ENCODE results near the gene CKS1B. TPM values are rescaled to one million over a fixed set of nuclear protein-coding genes. Genes with fewer than 3 reads are reported as not detected.

The CKS1B gene
- total RNA-seq, 2 experiments from 2014 or later: 1.4 to 3.9 TPM

GRCh38 chr1:155005076-155006011 lies 30.9 kb downstream of the CKS1B start:
- ATAC-seq (ENCODE audit: poor library complexity): no peak
- TF ChIP-seq CTCF (IDR thresholded peaks at IDR 0.05): no peak
- H3K27ac Mint-ChIP-seq: peak overlapping the region; percentile 80
- Histone ChIP-seq H3K36me3 (ENCODE audit: insufficient read depth, low read length) (peaks cover 3% of the 10 kb centered on the region), H3K4me1 (ENCODE audit: insufficient read depth, low read length) (peaks cover 81% of the 10 kb centered on the region), H3K9me3 (ENCODE audit: control insufficient read depth in 1 of 2, insufficient read depth in 1 of 2, low read length in 2 of 2) (no peaks in the 10 kb centered on the region), H3K27me3 (ENCODE audit: control insufficient read depth in 1 of 2, insufficient read depth in 2 of 2, low read length in 2 of 2) (no peaks in the 10 kb centered on the region), H3K27ac (ENCODE audit: low read depth in 1 of 2, low read length in 2 of 2) (peak overlapping the region; percentile 66 to 77), H3K4me3 (ENCODE audit: low read length) (peak overlapping the region; percentile 73)
- intact Hi-C loops (cut with DNase I, micrococcal nuclease): no loop called here
- peak overlapping the region; percentile 99 for H3K4me3 Mint-ChIP-seq
- peaks cover 29% of the 10 kb centered on the region for H3K36me3 Mint-ChIP-seq (ENCODE audit: low read depth)
- no peaks in the 10 kb centered on the region for H3K27me3 Mint-ChIP-seq
- H3K4me1 Mint-ChIP-seq (ENCODE audit: low read depth): peaks cover 62% of the 10 kb centered on the region
- DNase-seq: peak in 4 of 14 experiments; percentile 52 to 71 (median 56)
- POLR2A ChIA-PET: interaction anchor here (1.6 to 10.2 kb wide), 5 partner anchors 7 to 68 kb away, joined by 9 to 189 read pairs (median 28); partner anchors contain the start of genes FLAD1, PBXIP1 and PMVK
- CTCF ChIA-PET: interaction anchor here (0.9 to 13.2 kb wide), 4 partner anchors 12 to 61 kb away, joined by 3 to 159 read pairs (median 17); partner anchors contain the start of gene PYGO2
- no peaks in the 10 kb centered on the region for H3K9me3 Mint-ChIP-seq

GRCh38 chr1:155006601-155007101 lies 32.2 kb downstream of the CKS1B start:
- Mint-ChIP-seq H3K9me3 (no peaks in the 10 kb centered on the region), H3K27ac (peak overlapping the region; percentile 80), H3K4me3 (peak overlapping the region; percentile 91), H3K27me3 (no peaks in the 10 kb centered on the region), H3K4me1 (ENCODE audit: low read depth) (peaks cover 70% of the 10 kb centered on the region), H3K36me3 (ENCODE audit: low read depth) (peaks cover 30% of the 10 kb centered on the region)
- H3K36me3 ChIP-seq (ENCODE audit: insufficient read depth, low read length): peaks cover 11% of the 10 kb centered on the region
- TF ChIP-seq CTCF (IDR thresholded peaks at IDR 0.05): no peak
- intact Hi-C loops (cut with DNase I, micrococcal nuclease): no loop called here
- DNase-seq (peak in 4 of 14 experiments; percentile 50 to 78 (median 71)), ATAC-seq (ENCODE audit: poor library complexity) (peak; percentile 37)
- H3K9me3 ChIP-seq (ENCODE audit: control insufficient read depth in 1 of 2, insufficient read depth in 1 of 2, low read length in 2 of 2): no peaks in the 10 kb centered on the region
- peak overlapping the region; percentile 3 for H3K4me3 ChIP-seq (ENCODE audit: low read length)
- CTCF ChIA-PET: interaction anchor here (0.8 to 4.0 kb wide), 4 partner anchors 10 to 63 kb away, joined by 3 to 31 read pairs (median 3); partner anchors contain the start of gene PYGO2
- POLR2A ChIA-PET: interaction anchor here (1.0 to 3.1 kb wide), 7 partner anchors 10 to 69 kb away, joined by 3 to 29 read pairs (median 9); partner anchors contain the start of genes FLAD1, PBXIP1, PMVK and PYGO2
- H3K27ac ChIP-seq (ENCODE audit: low read depth in 1 of 2, low read length in 2 of 2): peak overlapping the region; percentile 66 to 77
- peaks cover 82% of the 10 kb centered on the region for H3K4me1 ChIP-seq (ENCODE audit: insufficient read depth, low read length)
- H3K27me3 ChIP-seq (ENCODE audit: control insufficient read depth in 1 of 2, insufficient read depth in 2 of 2, low read length in 2 of 2): no peaks in the 10 kb centered on the region

- ChIA-PET CTCF (interaction anchor here (1.3 to 4.0 kb wide), 4 partner anchors 9 to 46 kb away, joined by 3 to 31 read pairs (median 8); partner anchors contain the start of gene PYGO2), POLR2A (interaction anchor here (1.0 to 10.7 kb wide), 11 partner anchors 7 to 70 kb away, joined by 3 to 189 read pairs (median 7); partner anchors contain the start of genes ADAM15, CKS1B, FLAD1 and PBXIP1)
- DNase-seq (no peak), ATAC-seq (ENCODE audit: poor library complexity) (peak; percentile 1)
- Mint-ChIP-seq H3K36me3 (ENCODE audit: low read depth) (peaks cover 25% of the 10 kb centered on the region), H3K9me3 (no peaks in the 10 kb centered on the region), H3K27ac (peak overlapping the region; percentile 80), H3K27me3 (no peaks in the 10 kb centered on the region), H3K4me1 (ENCODE audit: low read depth) (peaks cover 76% of the 10 kb centered on the region), H3K4me3 (peak overlapping the region; percentile 91)
- Histone ChIP-seq H3K9me3 (ENCODE audit: control insufficient read depth in 1 of 2, insufficient read depth in 1 of 2, low read length in 2 of 2) (no peaks in the 10 kb centered on the region), H3K36me3 (ENCODE audit: insufficient read depth, low read length) (peaks cover 15% of the 10 kb centered on the region), H3K4me1 (ENCODE audit: insufficient read depth, low read length) (peaks cover 86% of the 10 kb centered on the region), H3K4me3 (ENCODE audit: low read length) (peak overlapping the region; percentile 89), H3K27ac (ENCODE audit: low read depth in 1 of 2, low read length in 2 of 2) (peak overlapping the region; percentile 87 to 88), H3K27me3 (ENCODE audit: control insufficient read depth in 1 of 2, insufficient read depth in 2 of 2, low read length in 2 of 2) (no peaks in the 10 kb centered on the region)
- TF ChIP-seq CTCF (IDR thresholded peaks at IDR 0.05): no peak
- intact Hi-C loops (cut with DNase I, micrococcal nuclease): no loop called here
These were observed 32.9 kb downstream of the CKS1B start for GRCh38 chr1:155007251-155007828.

Measured in CD4-positive, alpha-beta T cell (primary cell).